CD4-positive, alpha-beta T cell treated with Interleukin-6 at 100 ng/mL for 8 hours (primary cell): ENCODE data around the gene FOXP2.
"Not testable (repeated sequence)": the region's sequence is repeated elsewhere in the genome, so short reads cannot be mapped to it uniquely, and the experiment has no call there.

Source experiments
- DNase-seq: peaks from one replicate; pipeline ENCODE4 v3.0.0-alpha.2; 2020; ENCODE audit warnings: mixed read lengths, low spot score

Gene FOXP2

DNA sequence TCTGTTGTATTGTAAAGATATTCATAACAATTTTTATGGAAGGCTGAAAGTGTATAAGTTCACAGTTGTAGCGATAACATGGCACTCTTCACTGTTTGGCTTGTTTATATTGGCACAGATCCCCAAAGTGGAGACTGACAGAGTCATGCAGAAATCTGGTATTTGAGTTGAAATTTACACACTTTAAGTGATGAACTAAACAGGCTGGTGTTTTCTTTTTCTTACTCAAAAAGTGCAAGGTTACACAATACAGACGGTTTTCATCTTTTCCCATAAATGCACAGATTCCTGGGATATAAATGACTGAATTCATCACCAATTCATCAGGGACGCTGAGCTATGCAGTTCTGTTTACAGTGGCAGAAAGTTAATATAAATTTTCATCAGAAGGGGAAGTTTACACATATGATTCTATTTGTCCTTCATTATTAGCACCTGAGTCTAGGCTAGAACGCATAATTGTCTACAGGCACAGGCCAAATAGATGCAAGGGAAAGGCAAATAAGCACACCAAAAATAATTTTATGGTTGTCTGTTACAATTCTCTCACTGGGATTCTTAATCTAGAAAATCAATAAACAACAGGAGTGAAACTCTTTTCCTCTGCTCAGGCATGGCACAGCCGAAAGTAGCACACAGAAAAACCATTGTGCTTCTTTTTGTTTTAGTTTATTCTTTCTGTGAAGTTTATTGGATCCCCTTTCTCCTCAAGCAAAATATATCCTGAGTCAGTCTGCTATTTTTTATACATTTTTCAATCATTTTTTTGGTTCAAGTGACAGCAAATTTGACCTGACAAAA, 88.0 kb downstream of the FOXP2 start:
- DNase-seq, result no peak

DNA sequence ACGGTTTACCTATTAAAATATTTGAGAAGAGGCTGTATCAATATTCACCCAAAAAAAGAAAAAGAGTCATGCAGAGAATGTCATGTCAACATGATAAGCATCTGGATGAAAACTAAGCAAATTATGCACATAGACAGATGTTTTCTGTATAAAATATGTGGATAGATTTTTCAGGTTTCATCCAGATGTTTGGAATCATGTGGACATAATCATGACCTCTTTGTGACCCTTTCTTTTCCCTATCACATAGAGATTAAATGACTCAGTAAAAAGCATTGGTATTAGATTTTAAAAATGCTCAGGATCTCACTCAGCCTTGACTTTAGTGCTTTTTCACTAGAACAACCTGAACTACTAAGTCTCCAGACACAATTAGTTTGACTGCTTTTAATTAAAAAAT, 90.0 kb downstream of the FOXP2 start:
- no peak for DNase-seq

DNA sequence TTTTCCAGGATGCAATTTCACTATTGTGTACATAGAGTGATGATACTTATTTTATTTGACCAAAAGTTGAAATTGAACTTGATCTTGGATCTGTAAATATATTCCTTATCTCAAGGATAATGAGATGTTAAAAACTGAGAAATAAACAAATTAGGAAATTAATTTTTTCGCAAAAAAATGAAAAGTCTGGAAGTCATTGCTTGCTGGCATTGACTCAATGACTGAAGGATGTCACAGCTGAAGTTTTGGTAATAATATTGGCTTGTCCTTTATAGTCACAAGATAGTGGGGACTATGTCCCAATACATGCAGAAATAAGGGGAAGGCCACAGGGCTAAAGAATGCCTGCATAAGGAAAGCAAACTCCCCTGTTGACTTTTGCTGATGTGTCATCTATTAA, 92.8 kb downstream of the FOXP2 start:
- DNase-seq, result no peak

DNA sequence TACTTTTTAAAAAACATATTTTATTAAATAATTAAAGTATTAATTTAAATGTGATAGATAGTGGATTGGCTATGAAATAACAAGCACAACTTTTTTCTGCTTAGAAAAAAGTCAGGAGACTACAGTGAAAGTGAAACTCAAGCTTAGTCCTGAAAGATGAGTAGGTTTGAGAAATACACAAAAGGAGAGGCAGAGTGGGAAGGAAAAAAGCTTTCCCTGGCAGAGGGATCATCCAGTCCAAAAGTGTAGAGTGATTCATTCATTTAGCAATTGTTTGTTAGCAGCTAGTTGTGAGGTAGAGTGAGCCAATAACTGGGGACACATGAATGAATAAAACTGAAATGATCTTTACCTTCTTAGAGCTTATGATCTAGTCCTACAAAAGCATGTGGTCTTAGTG, 93.5 kb downstream of the FOXP2 start:
- no peak for DNase-seq

DNA sequence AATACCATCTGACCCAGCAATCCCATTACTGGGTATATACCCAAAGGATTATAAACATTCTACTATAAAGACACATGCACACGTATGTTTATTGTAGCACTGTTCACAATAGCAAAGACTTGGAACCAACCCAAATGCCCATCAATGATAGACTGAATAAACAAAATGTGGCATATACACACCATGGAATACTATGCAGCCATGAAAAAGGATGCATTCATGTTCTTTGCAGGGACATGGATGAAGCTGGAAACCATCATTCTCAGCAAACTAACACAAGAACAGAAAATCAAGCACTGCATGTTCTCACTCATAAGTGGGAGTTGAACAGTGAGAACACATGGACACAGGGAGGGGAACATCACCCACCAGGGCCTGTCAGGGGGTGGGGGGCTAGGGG, 96.2 kb downstream of the FOXP2 start:
- not testable (repeated sequence) for DNase-seq

DNA sequence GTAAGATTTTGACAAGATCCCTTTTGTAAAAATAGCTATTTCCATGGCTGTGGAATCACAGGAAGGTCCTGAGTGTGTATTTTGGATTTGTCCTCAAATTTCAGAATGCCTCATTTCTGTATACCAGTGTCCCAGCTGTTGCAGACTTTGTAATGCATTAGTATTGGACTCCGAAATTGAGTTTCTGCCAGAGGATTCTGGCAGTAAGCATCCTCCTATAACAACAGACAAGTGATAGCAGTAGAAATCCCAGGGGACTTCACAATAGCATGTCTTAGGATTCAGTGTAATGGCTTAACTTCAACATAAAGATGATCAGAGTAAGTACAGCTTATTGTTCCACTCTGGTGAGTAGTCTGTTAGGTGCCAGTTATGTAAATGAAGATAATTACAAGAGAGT, 104.6 kb downstream of the FOXP2 start:
- DNase-seq, result no peak

DNA sequence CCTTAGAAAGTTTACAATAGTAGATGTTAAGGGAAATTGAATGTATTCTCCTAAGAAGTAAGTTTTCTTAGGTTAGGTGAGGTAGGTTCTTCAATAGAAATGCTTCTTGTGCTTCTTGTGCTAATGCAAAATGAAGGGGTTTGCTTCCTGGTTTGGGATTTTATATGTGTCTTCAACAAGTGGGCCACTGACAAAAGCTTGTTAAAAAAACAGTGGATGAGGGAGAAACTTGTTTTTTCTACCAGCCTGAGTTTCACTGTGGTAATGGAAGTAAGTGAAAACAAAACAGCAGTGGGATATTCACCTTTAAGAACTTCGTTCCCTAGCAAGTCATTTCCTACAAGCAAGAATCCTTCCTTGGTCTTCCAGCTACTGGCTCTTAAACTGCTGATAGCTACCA, 107.5 kb downstream of the FOXP2 start:
- no peak for DNase-seq

DNA sequence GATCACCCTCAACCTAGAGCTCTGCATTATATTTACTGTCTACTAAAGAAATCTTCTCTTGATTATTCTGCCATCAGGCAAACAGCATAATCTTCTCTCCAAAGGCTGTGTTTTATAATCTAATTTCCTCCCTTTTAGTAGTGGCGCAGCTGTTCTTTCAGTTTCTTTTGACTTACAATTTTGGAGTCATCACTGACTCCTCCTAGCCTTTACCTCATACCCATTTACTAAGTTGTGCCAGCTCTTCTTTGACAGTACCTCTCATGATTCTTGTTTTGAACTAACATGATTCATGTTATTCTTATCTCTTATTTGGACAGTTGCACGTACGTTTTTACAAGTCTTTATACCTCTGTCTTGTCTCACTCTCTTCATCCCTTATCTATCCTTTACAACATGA, 113.0 kb downstream of the FOXP2 start:
- no peak for DNase-seq

DNA sequence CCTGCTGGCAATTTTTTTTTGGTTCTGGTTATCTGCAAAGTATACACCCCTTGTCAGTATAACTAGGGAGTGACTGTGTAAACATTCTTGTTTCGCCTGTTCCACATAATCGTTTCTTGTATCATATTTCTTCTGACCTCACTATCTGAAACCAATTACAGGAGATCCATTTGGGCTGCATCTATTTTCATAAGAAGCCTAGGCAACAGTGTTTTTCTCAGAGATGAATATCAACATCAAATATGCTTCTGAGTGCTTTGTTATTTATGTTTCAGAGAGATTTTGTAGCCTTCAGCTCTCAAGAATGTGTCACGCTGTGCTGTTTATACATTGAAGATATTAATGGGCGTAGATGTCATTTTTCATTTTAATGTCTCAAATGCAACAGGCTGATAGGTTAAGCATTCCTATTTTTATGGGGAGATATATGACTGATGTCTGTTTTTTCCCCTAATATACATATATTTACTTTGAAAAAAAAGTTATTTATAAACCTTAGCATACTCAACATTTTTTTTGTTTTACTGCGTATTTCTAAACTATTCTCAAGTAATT, 115.5 kb downstream of the FOXP2 start:
- DNase-seq, result no peak

DNA sequence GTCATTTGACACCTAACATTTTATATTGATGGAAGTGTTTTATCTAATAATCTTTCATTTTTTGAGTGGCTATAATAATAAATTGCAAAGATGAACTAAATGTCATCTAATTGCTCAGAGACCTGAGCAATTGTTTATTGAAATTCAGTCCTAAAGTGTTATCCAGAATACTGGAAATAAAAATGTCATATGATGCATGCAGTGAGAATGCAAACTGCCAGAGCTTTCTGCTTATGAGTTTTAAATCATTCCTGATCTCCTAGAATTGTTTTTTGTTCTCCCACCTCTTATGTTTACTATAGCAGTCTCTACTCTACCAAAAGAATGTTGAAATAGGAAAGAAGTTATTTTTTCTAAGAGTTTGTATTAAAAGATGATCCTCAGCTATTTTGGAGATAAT, 116.7 kb downstream of the FOXP2 start:
- DNase-seq, result no peak

DNA sequence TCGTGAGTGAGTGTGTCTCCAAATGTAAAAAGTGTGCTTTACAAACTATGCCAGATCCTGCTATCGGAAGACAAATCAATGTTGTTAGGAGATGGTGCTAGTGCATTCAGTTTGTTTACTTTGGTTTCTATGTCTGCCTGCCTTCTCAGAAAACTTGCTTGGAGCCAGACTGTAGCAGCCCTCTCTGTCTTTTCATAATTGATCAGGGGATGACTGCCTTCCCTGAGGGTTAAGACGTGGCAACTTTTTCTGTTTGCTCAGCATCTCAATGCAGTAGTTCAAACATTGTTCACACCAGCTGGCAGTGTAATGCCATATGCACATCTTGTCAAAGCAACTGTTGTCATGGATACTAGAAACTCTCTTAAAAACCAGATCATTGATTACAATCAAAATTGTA, 118.5 kb downstream of the FOXP2 start:
- DNase-seq, result no peak

DNA sequence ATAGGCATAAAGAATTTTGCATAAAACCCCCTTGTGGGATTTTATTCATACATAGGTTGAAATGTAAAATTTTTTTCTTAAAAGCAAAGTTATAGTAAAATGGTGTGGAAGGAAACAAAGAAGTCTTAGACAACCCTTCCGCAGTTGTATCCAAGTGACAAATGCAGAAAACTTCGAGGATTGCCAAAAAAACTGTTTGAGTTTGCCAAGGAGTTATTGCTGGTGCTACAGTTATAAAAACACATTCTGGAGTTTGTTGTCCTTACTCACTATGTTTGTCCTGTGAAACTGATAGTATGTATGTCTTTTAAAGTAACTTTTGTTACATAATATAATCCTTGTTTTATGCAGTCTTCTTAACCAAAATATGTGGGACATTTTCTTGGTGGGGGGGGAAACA, 120.3 kb downstream of the FOXP2 start:
- DNase-seq, result no peak

DNA sequence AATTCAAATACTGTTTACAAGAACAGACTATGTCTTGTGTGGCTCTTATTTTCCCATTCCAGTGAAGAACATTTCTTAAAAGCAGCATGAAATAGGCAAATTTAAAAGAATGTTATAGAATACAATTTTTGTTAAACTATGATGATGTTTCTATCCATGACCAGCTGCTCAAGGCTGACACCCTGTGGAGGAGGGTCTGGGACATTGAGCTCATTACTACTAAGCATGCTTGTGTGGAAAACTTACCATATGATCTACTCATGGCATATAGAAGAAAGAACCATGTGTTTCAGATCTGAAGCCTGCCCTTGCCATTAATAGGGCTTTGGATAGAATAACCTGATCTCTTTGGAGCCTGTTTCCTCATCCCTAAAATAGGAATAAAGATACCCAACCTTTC, 125.0 kb downstream of the FOXP2 start:
- DNase-seq, result no peak

DNA sequence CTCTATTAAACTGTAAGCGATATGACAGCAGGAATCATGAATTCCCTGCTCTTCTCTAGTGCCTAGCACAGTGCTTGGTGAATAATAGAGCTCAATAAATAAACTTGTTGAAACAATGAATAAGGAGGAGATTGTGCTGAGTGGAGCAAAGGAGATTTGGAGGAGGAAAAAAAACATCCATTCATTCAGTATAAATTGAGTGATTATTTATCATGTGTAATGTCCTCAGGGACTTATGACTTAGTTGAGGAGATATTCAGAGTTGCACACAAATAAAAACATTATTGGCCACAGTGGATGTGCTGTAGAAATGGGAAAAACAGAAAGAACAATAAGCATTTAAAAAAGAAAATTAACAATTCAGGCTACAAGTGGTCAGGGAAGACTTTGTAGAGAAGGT, 125.7 kb downstream of the FOXP2 start:
- DNase-seq, result no peak

DNA sequence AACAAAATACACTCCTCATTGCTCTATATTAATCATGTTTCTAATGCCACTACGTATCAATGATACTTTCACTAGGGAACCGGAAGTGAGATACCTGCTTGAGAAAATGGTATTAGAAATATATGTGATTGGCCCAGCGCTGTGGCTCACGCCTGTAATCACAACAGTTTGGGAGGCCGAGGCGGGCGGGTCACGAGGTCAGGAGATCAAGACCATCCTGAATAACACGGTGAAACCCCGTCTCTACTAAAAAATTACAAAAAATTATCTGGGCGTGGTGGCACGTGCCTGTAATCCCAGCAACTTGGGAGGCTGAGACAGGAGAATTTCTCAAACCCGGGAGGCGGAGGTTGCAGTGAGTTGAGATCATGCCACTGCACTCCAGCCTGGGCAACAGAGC, 132.7 kb downstream of the FOXP2 start:
- not testable (repeated sequence) for DNase-seq

DNA sequence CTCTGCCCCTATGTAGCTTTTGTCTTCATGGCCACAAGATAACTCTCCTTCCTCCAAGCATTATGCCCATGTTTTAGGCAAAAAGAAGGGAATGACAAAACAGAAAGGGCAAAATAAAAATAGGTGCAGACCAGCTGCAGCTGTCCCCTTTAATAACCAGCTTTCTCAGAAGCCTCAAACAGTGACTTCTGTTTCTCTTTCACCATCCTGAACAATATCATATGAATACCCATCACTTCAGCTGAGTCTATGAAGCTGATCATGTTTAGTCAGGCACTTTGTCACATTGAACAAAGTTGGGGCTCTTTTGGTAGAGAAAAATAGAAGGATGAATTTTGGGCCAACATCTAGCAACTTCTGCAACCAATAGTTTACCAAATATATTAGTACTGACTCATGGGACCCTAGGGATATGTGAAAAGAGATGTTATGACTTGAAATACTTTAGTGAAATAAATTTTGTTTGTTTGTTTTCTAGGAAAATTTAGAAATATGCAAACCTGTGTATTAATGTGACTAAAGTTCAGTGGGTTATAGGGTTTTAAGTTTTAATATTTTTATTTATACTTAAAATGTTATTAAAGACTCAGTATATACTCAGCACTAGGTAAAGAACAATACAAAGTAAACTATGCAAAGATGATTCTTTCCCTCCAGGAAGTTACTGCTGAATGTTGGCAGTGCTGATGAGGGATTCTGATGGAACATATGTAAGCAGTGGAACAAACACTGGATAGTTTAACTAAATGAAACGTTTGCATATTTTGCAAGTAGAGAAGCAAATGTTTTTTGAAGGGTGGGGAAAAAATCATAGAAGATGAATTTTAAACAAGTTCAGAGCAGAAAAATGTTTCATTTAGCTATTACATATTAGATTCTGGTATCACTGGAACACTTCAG, 133.7 kb downstream of the FOXP2 start:
- DNase-seq, result no peak

DNA sequence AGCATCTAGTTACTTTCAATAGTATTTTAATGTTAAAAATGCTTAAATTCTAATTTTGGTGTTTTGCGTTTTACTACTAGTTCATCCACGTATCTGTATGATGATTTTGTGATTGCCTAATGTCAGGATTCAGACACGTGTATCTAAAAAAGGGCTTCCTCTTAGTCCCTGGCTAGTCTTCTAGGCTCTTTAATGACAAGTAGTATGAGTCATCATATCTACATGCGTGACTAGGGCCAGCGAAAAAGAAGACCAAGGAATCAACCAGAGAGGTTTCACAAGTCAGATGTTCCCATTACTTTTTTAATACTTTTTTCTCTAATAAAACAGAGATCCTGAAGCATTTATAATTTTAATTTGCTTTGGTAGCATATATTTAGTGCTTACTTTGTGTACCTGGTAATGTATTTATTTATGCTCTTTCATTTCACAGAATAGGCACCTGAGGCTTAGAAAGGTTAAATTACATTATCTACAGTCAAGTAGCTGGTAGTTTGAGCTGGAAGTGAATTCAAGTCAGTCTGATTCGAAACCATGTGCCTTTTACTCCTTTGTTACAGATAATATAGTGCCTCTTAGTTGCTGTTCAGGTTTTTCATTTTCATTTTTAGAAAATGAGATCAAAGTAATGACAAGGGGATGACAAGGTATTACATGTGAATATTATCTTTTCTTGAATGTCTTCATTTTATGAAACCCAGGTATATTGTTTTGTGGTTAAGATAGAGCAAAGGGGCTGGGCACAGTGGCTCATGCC, 140.3 kb downstream of the FOXP2 start:
- no peak for DNase-seq

DNA sequence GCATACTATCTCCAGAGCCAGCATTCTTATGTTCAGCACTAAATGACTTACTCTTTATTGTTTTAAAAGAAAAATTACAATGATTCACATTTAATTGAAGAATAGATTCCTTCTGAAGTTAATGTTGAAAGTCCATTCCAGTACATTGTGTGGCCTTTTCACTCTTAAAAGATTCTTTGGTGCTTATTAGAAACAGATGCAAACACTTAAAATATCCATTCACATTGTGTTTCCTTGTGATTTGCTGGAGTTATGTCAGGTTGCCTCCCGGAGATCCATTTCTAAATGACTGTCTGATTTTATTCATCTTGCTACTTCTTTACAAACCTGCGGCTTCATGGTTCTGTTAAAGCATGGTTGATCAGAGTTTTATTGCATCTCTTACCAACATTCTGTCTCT, 152.8 kb downstream of the FOXP2 start:
- DNase-seq, result no peak

DNA sequence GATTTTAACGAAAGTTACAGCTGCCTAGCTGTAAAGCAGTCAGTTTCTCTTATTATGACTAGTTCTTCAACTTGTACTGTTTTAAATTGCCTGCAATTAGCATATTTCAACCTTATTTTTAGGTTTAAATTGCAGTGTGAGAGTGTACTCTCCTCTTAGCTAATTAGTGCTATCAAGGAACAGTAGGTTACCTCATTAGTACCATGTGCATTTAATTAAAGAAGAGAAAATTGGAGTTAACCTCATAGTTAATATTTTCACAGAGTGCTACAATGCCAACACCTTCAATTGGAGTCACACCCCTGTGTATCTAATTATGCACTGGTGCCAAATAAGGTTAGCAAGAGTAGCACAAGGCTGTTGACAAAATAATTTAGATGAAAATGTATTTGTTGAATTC, 154.6 kb downstream of the FOXP2 start:
- DNase-seq, result no peak

DNA sequence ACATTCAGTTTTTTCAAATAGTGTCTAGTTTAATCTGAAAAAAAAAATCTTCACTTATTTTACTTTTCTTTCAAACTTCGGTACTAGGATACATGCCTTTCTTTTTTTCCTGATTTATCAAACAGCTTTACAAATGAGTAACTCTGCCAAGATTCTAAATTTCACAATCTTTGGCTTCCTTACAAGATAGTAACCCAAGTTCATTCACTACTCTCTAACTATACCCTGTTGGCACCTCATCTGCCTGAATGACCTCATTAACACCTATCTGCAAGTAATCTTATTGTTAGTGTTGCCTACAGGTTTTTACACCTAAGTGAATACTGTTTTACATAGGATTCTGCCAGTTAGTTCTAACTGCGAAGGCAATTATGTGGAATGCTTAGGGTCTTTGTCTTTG, 159.8 kb downstream of the FOXP2 start:
- DNase-seq, result no peak

DNA sequence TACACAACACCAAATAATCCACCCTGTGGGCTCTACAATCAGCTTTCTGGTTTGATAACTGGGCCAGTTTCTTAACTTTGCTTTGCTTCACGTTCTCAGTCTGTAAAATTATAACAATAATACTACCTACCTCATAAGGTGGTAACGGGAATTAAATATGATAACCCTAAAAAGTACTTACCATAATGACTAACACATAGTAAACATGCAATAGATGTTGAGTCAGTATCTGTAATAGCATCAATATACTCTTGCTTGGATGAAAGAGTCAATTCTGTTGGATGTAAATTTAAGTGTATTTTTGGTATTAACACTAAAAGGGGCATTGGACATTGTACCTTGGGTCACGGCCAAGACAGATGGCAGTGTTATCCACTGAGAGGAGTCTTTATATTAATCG, 160.5 kb downstream of the FOXP2 start:
- DNase-seq, result no peak

DNA sequence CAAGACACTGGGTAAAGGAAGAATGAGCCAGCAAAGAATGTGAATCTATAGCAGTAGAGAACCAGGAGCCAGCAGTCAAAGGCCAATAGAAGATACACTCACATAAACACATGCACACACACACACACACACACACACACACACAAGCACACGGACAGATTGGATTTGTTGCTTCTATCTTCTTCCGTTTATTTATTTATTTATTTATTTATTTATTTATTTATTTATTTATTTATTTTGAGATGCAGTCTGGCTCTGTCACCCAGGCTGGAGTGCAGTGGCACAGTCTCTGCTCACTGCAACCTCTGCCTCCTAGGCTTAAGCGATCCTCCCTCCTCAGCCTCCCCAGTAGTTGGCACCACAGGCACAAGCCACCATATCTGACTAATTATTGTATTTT, 166.3 kb downstream of the FOXP2 start:
- DNase-seq, result not testable (repeated sequence)
